ENCODE measurements around the gene HIGD2A. TPM values are rescaled to one million over a fixed set of nuclear protein-coding genes. Genes with fewer than 3 reads are reported as not detected.

HIGD2A gene
- polyA plus RNA-seq, 3 donors: 89.7 to 111 (median 94.5) TPM

DNA sequence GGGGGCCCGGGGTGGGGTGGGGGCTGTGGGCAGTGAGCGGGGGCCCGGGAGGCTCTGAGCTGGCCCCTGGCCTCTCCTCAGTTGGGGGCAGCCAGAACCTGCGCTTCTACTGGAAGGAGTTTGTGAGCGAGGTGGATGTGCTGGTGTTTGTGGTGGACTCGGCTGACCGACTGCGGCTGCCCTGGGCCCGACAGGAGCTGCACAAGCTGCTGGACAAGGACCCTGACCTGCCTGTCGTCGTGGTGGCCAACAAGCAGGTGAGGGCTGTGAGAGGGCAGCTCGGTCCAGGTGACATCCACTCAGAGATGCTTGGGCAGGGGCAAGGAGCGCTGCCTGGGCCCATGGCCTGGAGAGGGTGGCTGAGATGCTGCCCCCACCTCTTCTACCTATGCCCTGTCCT is 19.8 kb upstream of the HIGD2A start:
- no peak for DNase-seq (ENCODE audit: low read depth in 3 of 3, low spot score in 2 of 3)

DNA sequence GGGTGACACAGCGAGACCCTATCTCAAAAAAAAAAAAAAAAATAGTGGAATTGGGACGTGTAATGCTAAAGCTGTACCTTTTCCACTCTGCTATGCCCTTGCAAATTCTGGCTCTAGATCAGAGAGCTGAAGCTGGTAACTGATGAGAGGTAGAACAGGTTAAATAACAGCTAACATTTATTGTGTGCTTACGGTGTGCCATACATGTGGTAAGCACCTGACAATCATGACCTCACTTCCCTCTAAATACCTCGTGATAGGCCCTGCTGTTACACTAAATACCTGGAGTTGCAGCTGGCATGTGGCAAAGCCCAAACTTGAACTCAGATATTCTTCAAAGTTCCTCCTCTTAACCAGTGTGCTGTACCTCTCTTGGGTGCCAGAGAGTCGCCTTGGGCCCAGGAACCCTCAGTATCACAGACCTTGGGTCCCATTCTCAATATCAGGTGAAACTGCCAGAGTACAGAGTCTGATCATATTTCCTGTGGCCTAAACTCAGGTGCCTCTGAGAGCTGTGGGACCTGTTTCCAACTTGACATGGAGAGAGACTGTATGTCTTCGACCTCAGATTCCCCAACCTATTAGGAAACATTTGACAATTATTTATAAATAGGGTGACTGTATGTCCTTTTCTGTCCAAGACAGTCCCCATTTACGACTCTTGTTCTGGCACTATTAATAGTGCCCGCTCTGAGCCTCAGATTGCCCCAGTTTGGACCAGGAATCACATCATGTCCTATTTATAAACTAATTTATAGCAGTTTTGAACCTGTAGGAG is 18.4 kb upstream of the HIGD2A start:
- no peak for DNase-seq (ENCODE audit: low read depth in 3 of 3, low spot score in 2 of 3)

DNA sequence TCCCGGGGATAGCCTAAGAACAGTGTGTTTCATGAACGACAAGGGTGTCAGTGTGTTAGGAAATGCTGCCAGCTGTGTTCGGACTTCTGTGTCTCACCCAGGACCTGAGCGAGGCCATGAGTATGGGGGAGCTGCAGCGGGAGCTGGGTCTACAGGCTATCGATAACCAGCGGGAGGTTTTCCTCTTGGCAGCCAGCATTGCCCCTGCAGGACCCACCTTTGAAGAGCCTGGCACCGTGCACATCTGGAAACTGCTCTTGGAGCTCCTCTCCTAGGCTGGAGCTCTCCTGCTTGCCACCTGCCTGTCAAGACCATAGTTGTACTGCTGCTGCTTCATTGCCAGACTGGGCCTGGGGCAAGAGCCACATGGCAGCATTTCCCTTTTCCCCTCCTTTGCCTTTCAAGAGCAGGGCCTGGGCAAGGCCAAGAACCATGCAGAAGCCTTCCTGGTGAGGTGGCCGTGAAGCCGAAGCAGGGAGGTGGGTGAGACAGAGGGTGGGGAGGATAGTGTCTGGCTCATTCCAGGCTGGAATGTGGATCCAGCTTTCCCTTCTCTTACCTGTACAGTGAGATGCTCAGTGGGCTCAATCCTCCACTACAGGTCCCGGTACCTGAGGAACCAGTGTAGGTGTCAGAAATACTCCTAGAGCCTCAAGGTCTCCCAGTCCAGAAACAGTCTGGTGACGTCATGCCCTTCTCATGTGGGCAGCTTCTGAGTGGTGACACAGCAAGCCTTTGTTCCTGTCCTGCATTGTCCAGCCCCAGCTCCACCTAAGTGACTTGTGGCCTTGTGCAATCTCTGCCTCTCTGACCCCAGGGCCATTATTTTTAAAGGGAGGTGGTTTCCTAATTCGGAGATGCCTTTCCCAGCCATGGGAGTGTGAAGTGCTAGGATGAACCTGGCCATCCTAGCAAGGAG is 16.7 kb upstream of the HIGD2A start:
- DNase-seq (ENCODE audit: low read depth in 3 of 3, low spot score in 2 of 3): no peak

DNA sequence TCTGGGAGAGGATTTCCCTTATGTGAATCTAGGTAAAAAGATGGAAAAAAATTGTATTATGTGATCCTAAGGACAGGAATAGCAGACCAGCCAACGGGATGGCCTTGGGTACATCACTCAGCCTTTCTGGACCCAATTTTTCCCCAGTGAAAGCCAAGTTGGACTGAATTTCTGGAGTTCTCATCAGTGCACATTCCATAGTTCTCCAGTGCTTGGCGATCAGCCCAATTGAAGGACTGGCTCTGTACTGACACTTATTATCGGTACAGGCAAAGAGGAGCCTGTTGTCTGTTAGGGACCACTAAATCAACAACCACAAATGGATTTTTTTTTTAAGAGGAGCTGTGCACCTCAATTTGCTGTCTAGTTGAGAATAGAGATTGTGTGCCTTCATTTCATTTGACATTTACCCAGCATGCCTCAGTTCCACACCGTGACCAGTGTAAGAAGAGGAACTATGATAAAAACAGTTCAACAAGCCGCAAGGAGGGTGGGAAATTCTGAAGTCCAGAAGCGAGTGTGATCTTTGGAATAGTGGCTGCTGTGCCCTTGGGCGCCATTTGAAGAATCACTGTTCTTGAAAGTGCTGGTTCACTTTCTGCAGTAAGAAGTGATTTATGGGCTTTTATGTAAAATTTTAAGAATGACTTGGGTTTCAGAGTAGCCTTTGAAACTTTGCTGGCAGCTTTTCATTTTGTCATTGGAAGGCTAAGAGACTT is 15.3 kb upstream of the HIGD2A start:
- no peak for DNase-seq (ENCODE audit: low read depth in 3 of 3, low spot score in 2 of 3)

DNA sequence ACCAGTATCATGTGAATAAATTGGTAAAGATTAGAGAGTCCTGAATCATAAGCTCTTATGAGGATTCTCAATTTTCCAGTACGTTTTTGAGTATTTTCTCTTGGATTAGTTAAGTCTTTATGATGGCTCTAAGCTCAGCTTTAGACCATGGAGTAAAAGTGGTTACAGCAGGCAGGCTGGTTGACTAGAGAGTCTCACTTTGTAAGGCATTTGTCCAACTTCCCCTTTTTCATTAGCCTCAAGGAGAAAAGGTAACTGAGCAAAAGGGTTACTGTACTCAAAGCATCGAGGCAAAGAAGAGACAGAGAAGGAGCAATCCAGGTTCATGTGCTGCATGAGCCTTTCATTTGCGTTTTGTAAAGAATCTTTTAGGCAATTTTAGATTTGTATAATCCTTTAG is 8.7 kb upstream of the HIGD2A start:
- no peak for DNase-seq (ENCODE audit: low read depth in 3 of 3, low spot score in 2 of 3)

DNA sequence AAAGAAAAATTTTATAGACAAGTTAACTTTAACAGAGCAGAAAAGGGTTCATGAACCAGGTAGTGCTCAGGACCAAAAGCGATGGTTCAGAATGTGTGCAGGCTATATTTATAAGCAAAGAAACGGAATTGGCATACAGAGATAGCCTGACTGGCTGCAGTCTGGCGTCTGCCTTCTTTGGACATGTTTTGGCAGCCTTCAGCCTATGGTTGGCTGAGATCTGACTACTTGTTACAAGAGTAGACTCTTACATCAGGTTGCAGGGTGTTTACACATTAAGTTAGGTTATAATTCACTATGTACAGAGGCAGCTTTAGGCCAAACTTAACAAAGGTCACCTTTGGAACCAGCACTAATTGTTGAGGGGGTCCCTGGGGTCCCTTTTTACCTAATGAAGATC is 7.1 kb upstream of the HIGD2A start:
- DNase-seq (ENCODE audit: low read depth in 3 of 3, low spot score in 2 of 3): no peak

DNA sequence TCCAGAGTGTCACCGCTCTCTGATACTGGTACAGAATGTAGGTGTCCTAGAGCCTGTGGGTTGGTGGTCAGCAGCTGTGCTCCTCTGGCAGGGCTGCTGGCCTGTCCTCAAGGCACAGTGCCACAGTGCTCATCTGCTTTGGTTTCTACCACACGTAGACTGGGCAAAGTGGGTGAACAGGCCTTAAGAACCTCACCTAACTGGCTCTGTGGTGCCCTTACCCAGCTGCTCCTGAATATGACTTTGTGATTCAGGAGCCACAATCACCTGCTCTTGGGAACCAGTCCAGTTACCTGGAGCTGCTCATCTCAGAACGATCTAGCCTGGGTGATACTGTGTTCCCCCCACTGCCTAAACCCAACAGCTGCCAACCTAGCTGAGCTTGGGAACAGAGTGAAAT is 6.6 kb upstream of the HIGD2A start:
- DNase-seq (ENCODE audit: low read depth in 3 of 3, low spot score in 2 of 3): no peak

DNA sequence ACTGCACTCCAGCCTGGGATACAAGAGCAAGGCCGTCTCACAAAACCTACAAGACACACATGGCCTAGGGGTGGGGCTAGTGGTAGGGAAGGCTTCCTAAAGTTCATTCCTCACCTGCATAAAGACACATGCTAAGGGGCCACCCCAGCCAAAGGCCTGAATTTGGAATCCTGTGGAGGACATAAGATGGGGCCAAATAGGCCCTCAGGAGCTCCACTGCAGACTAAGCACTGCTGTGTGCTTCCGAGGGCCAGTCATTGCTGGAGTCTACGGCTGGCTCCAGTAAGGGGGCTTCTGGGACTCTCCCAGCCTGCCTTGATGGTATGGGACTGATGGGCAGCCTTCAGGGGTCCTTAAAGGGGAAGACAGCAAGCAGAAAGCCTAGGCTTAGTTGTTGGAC is 5.8 kb upstream of the HIGD2A start:
- no peak for DNase-seq (ENCODE audit: low read depth in 3 of 3, low spot score in 2 of 3)

DNA sequence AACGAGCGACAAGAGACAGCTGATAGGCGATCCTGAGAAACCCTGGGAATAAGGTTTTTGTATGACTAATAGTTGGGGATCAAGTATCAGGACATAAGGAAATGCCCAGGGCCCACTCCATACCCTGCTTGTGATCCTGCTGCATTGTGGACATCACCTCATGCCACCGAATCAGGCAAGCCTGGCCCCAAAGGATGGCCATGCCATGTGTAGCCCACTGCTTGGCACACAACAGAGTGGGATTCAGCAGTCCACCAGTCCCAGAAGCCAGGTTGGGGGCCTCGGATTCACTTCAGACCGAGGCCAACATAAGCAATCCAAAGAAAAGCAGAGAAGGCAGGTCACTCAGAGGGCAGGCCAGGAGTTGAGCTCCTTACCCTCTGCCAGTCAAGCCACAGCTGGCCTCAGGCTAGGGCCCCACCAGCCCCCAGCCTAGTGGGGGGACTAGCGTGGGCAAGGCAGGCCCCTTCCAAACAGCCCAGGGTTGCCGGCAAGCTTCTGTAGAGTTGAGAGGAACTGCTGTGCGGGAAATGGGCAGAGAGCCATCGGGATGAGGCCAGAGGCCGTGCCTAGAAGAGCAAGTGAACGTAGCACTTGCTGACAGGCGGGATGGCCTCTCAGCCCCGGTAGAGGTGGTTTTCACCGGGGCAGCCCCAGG is 5.2 kb upstream of the HIGD2A start:
- no peak for DNase-seq (ENCODE audit: low read depth in 3 of 3, low spot score in 2 of 3)

DNA sequence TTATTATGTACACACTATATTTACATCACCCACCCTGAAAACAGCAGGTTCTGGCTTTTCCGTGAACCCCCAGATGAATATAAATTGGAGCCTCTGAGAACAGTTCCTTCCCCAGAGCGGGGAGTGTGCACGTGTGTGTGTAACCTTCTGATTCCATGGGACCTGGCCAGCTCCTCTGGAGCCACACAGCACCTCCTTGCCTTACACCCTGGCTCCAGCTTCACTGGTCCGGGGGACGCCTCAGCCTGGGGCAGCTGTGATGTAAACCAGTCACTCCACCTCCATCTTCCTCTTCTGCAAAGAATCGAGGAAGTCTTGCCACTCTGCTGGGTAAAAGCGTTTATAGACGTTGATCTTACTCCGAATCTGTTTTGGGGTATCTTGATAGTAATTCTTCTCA is 4.6 kb upstream of the HIGD2A start:
- no peak for DNase-seq (ENCODE audit: low read depth in 3 of 3, low spot score in 2 of 3)

DNA sequence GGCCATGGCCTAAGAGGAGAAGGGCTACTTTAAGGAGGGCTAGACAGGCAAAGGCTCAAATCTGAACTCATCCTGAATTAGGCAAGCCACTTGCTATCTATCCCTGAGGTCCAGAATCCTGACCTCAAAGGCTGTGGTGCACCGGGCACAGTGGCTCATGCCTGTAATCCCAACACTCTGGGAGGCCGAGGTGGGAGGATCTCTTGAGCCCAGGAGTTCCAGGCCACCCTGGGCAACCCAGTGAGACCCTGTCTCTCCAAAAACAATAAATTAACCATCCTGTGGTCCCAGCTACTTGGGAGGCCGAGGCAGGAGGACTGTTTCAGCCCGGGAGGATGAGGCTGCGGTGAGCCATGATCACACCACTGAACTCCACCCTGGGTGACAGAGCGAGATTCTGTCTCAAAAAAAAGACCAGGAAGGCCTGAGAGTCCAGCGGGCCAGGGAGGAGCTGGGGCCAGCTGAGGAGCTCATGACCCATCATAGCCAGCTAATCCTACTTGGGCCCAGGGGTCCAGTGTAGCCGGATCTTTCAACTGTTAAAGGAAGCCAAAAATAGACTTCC is 4.1 kb upstream of the HIGD2A start:
- no peak for DNase-seq (ENCODE audit: low read depth in 3 of 3, low spot score in 2 of 3)

DNA sequence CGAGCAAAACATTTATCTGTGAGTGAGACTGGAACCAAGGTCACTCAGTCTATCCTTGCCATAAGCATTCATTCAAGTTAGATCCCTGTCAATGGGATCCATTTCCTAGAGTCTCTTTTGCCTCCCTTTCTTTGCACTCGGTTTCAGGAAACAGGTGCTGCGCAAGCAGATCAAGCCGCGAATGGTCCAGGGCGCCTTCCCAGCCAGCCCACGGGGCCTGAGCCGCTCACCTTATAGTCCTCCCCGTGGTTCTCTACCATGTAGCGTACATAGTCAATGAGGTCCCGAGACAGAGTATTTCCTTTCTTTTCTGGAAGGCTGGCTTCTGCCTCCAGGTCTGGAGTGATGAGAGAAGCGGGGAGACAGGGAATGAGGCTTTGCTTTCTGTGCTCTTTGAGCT is 3.6 kb upstream of the HIGD2A start:
- DNase-seq (ENCODE audit: low read depth in 3 of 3, low spot score in 2 of 3): no peak

DNA sequence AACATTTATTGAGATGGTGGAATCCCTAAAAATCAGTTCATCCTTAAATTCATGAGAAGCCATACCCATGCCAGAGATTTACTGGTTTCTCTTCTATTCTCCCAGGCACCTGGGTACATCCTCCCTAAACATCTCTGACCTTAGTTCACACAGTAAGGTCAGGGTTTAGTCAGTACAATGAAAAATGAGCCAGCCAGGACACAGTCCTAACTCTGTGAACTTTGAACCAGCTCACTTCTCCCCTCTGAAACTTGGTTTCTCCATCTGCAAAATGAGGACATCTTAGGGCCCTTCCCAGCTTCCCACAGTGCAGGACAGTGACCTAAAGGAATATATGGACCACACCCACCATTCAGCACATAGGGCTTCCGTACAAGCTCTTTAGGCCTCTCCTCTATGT is 2.1 kb upstream of the HIGD2A start:
- no peak for DNase-seq (ENCODE audit: low read depth in 3 of 3, low spot score in 2 of 3)

DNA sequence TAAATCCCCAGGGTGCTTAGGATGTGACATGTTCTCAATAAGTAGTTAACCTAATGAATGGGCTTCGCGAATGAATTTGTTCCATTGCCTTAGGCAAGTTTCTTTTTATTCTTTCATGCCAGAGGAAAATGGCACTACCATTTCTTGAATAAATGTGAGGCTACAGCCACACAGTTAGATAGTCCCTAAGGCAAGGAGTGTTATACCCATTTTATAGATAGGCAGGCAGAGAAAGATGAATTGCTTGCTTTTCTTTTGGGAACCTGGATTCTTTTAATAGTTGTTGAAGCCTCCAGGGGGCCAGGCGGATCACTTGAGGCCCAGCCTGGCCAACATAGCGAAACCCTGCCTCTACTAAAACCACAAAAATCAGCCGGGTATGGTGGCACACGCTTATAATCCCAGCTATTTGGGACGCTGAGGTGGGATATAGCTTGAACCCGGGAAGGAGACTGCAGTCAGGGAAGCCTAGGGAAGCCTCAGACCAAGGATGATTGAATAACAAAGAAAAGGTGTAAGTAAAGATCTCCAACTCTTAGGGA is 1.1 kb upstream of the HIGD2A start:
- DNase-seq (ENCODE audit: low read depth in 3 of 3, low spot score in 2 of 3): no peak

DNA sequence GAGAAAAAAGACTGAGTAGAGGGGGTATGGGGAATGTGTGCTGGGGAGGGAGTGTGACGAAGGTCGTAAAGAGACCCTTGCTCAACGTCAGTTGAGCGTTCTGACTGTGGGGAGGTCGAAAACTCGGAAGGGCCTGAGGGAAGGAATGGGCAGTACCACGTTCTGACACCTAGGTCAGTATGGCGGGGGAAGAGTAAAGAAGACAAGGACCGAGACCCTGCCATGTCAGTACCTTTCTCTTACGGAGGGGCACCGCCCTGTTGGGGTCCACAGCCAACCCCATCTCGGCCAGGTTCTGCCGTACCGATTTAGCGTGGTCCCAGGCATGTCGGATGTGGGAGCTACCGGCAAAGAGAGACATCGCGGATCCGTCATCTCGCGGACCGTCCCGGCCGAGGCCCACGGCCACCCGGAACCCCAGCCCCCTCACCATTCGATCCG is 528 bp upstream of the HIGD2A start:
- DNase-seq (ENCODE audit: low read depth in 3 of 3, low spot score in 2 of 3): no peak

DNA sequence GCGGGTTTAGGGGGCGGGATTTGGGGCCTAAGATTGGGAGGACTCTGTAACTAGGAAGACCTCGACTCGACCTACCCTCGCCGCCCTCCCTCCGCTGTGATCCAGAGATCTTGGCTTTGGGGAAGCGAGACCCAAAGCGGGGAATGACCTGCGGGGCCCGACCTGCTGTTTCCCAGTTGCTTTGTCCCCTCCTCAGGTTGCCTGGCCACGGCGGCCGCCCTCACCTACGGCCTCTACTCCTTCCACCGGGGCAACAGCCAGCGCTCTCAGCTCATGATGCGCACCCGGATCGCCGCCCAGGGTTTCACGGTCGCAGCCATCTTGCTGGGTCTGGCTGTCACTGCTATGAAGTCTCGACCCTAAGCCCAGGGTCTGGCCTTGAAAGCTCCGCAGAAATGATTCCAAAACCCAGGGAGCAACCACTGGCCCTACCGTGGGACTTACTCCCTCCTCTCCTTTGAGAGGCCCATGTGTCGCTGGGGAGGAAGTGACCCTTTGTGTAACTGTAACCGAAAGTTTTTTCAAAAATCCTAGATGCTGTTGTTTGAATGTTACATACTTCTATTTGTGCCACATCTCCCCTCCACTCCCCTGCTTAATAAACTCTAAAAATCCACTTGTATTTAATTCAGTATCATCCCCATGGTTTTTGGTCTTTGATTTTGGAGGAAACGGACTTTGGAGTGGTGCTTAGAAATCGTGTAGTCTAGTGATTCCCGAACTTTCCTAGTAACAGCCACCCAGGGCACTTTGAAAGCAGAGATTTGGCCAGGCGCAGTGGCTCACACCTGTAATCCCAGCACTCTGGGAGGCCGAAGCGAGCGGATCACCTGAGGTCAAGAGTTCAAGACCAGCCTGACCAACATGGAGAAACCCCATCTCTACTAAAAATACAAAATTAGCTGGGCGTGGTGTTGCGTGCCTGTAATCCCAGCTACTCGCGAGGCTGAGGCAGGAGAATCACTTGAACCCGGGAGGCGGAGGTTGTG is 878 bp downstream of the HIGD2A start:
- peak in 1 of 3 donors; percentile 40 for DNase-seq (ENCODE audit: low read depth in 3 of 3, low spot score in 2 of 3)

DNA sequence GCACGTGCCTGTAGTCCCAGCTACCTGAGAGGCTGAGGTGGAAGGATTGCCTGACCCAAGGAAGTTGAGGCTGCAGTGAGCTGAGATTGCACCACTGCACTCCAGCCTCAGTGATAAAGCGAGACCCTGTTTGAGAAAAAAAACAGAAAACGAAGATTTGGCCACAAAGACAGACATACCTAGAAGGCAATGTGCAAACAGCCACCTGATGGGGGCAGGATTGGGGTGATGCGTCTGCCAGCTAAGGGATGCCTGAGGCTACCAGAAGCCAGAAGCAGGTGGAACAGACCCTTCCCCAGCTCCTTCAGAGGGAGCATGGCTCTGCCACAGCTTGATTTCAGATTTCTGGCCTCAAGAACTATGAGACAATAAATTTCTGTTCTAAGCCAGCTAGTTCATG is 2.9 kb downstream of the HIGD2A start:
- no peak for DNase-seq (ENCODE audit: low read depth in 3 of 3, low spot score in 2 of 3)

DNA sequence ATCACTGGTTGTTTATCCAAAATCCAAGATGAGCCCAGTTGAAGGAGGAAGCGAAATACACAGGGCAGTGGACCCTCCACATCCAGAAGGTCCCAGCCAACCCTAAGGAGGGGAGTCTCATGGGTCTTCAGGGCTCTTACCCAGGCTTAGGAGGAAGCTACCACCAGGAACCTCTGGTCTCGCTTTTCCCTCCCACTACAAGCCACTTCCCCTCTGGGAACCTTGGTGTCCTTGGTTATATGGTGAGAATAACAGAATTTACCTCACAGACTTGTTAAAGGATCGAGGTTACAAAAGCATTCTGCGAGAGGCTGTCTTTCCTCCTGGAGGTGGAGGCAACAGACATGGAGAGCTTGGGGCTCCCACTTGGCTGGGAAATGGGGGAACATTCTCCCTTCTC is 3.4 kb downstream of the HIGD2A start:
- DNase-seq (ENCODE audit: low read depth in 3 of 3, low spot score in 2 of 3): no peak

DNA sequence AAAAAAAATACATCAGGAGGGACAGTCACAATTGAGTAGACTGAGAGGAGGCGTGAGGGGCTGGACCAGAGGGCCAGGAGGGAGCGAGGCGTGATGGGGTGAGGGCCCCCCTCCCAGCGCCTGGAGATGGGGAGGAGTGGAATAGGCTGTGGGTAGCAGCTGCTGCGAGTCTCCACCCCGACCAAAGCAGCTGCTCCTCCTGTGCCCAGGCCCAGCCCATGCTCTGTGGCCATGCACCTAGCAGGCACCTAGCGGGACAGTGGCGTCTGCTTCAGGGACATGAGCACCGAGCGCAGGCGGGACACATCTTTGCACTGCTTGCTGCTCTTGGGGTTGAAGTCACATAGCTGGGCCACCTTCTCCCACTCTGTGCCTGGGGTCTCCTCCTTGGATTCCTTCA is 4.0 kb downstream of the HIGD2A start:
- DNase-seq (ENCODE audit: low read depth in 3 of 3, low spot score in 2 of 3): no peak
